ENCODE measurements around the gene TUBA8.
A peak's percentile ranks its signal among the peaks of the same experiment; 100 is the strongest.

DNA sequence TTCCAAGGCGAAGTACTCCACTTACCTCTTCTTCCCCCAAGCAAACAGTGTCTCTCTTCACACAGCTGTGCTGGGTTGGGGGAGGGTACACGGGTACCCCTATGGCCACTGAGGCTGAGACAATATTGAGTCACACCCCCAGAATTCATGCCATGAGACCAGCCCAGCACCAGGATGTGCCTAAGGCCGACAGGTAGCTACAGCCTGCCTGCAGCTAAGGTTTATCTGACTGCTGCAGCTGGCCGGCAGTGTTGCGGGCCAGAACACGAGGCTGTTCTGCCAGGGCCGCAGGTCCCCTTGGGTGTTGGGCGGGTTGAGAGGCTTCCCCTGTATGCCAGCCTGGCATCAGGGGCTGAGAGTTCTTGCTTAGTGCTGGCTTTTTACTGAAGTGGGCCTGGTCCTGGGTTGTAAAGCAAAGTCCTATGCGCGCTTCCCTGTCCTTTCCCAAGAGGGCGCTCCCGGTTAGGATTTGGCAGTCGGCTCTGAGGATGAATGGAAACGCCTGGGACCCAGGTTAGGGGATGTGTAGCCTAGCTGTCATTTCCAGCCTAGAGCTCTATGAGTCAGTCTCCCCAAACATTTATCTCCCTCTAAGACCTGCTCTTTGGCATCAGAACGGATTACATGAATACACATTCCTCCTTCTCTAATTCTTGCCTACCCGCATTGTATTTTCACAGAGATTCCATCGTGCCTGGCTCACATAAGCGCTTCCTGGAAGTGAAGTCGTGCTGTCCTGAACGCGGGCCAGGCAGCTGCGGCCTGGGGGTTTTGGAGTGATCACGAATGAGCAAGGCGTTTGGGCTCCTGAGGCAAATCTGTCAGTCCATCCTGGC lies 46.5 kb downstream of the TUBA8 start:
- peak; percentile 70 to 82 (median 75) for TF ChIP-seq CTCF (IDR thresholded peaks at IDR 0.05)
- no peak for TF ChIP-seq POLR2A (IDR thresholded peaks at IDR 0.05; ENCODE audit: low read depth)
- TF ChIP-seq POLR2AphosphoS5 (IDR thresholded peaks at IDR 0.05): peak in 1 of 2 donors; percentile 41

Data from esophagus muscularis mucosa (tissue), 3 donors.